ENCODE results near the gene EMD. TPM values are rescaled to one million over a fixed set of nuclear protein-coding genes. Genes with fewer than 3 reads are reported as not detected.

Gene EMD
- total RNA-seq, 1 experiment from 2014 or later = 79.6 TPM

DNA sequence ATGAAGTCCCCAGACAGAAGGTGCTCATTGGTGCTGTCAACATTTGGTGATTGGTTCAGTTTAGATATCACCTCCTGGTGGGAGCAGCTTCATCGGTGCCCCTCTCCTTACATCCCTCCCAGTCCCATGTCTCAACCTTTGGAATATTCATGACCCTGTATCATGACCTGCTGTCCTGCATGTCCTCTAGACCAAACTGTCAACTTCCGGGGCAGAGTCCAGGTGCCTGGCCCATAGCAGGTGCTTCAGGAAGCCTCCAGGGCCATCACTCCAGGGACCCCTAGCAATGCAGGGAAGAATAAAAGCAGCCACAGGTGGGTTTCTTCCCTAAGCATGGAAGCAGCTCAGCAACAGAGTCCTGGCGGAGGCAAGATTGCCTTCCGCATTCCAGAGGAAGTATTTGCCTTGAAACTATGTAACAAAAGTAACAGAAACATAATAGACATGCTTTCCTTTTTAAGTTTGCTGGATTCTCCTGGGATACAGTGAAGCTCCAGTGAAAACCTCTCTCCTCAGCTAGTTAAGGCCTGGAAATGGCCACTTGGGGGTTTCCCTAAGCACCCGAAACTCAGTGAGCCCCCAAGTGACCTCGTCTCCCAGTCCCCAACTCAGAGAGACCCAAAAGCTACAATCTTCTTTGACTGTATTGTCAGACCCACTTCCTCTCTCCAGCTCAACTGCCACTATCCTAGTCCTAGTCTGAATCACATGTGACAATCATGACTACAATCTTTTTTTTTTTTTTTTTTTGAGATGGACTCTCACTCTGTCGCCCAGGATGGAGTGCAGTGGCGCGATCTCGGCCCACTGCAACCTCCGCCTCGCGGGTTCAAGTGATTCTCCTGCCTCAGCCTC, 48.0 kb downstream of the EMD start:
- Histone ChIP-seq H3K4me3 (ENCODE audit: low read depth, low read length, poor library complexity, severe bottlenecking) (no peak overlapping the region), H3K36me3 (ENCODE audit: insufficient read depth, low read length, poor library complexity, severe bottlenecking) (peaks cover 4% of the 10 kb centered on the region), H3K4me1 (ENCODE audit: insufficient read depth, low read length, poor library complexity, severe bottlenecking) (peaks cover 5% of the 10 kb centered on the region), H3K27me3 (replicated peaks; ENCODE audit: insufficient read depth, low read depth, low read length, poor library complexity) (no peaks in the 10 kb centered on the region), H3K27ac (ENCODE audit: low read depth, low read length, poor library complexity, severe bottlenecking) (no peak overlapping the region), H3K9me3 (ENCODE audit: low read depth, low read length, poor library complexity, severe bottlenecking) (no peaks in the 10 kb centered on the region)
- TF ChIP-seq, protein P1, sequence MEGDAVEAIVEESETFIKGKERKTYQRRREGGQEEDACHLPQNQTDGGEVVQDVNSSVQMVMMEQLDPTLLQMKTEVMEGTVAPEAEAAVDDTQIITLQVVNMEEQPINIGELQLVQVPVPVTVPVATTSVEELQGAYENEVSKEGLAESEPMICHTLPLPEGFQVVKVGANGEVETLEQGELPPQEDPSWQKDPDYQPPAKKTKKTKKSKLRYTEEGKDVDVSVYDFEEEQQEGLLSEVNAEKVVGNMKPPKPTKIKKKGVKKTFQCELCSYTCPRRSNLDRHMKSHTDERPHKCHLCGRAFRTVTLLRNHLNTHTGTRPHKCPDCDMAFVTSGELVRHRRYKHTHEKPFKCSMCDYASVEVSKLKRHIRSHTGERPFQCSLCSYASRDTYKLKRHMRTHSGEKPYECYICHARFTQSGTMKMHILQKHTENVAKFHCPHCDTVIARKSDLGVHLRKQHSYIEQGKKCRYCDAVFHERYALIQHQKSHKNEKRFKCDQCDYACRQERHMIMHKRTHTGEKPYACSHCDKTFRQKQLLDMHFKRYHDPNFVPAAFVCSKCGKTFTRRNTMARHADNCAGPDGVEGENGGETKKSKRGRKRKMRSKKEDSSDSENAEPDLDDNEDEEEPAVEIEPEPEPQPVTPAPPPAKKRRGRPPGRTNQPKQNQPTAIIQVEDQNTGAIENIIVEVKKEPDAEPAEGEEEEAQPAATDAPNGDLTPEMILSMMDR (conservative IDR thresholded peaks at IDR 0.05; ENCODE audit: low read depth, low read length) = no peak
- TF ChIP-seq EZH2 (IDR thresholded peaks at IDR 0.05; ENCODE audit: borderline replicate concordance, low read depth, low read length, poor library complexity, severe bottlenecking) = no peak
- POLR2A ChIA-PET (ENCODE audit: low non-redundant PET) = no interaction called here
- intact Hi-C loops (cut with micrococcal nuclease; ENCODE audit: unreplicated experiment) = no loop called here
- CTCF ChIA-PET = no interaction called here
- no TSS peak for BruUV-seq (replicated peaks)
- DNase-seq (ENCODE audit: low spot score) = no peak

GRCh38 chrX:154428176-154429171, 49.4 kb downstream of the EMD start, which contains the start of gene ATP6AP1:
Gene ATP6AP1 (plus strand): TSS chrX:154428677. CDS start chrX:154428693, 16 bp downstream.
- CTCF ChIA-PET = interaction anchor here (0.6 kb wide), 1 partner anchor 300 kb away, joined by 9 read pairs; no protein-coding TSS in a partner anchor
- TF ChIP-seq, protein P1 (conservative IDR thresholded peaks at IDR 0.05; ENCODE audit: low read depth, low read length) = 0 out of 2 replicates have a peak, but pooled peaks have one; percentile 15
- TF ChIP-seq EZH2 (IDR thresholded peaks at IDR 0.05; ENCODE audit: borderline replicate concordance, low read depth, low read length, poor library complexity, severe bottlenecking) = no peak

DNA sequence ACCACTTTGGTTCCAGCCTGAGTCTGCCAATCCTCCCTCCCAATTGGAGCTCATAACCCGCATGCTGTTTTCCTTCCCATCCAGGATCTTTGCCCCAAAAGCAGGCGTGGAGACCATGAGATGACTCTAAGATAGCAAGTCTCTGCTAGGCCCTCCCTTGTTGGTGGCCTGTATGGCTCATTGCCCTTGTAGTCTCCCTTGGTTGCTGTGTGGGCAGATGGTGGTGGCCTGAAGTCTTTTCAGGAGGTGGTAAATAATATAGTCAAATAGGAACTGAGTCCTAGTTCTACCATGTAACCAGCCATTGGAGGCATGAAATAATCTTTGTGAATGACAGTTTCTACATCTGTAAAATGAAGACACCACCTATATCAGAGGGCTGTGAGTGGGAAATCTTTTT, 50.6 kb downstream of the EMD start:
- ChIA-PET POLR2A (ENCODE audit: low non-redundant PET) (no interaction called here), CTCF (no interaction called here)
- Histone ChIP-seq H3K4me1 (ENCODE audit: insufficient read depth, low read length, poor library complexity, severe bottlenecking) (peaks cover 5% of the 10 kb centered on the region), H3K27ac (ENCODE audit: low read depth, low read length, poor library complexity, severe bottlenecking) (no peak overlapping the region), H3K4me3 (ENCODE audit: low read depth, low read length, poor library complexity, severe bottlenecking) (peak overlapping the region; percentile 73), H3K9me3 (ENCODE audit: low read depth, low read length, poor library complexity, severe bottlenecking) (no peaks in the 10 kb centered on the region), H3K27me3 (replicated peaks; ENCODE audit: insufficient read depth, low read depth, low read length, poor library complexity) (no peaks in the 10 kb centered on the region), H3K36me3 (ENCODE audit: insufficient read depth, low read length, poor library complexity, severe bottlenecking) (peaks cover 8% of the 10 kb centered on the region)
- TF ChIP-seq EZH2 (IDR thresholded peaks at IDR 0.05; ENCODE audit: borderline replicate concordance, low read depth, low read length, poor library complexity, severe bottlenecking) = no peak
- TF ChIP-seq, protein P1 (conservative IDR thresholded peaks at IDR 0.05; ENCODE audit: low read depth, low read length) = no peak
- intact Hi-C loops (cut with micrococcal nuclease; ENCODE audit: unreplicated experiment) = no loop called here
- BruUV-seq (replicated peaks) = TSS peak; percentile 74
- DNase-seq (ENCODE audit: low spot score) = no peak

More at GRCh38 chrX:154428176-154429171, 49.4 kb downstream of the EMD start, which contains the start of gene ATP6AP1:
- intact Hi-C loops (cut with micrococcal nuclease; ENCODE audit: unreplicated experiment) = no loop called here
- no TSS peak for BruUV-seq (replicated peaks)
- Histone ChIP-seq H3K36me3 (ENCODE audit: insufficient read depth, low read length, poor library complexity, severe bottlenecking) (peaks cover 4% of the 10 kb centered on the region), H3K27me3 (replicated peaks; ENCODE audit: insufficient read depth, low read depth, low read length, poor library complexity) (no peaks in the 10 kb centered on the region), H3K27ac (ENCODE audit: low read depth, low read length, poor library complexity, severe bottlenecking) (peak within 1 kb of the TSS; percentile 67), H3K4me1 (ENCODE audit: insufficient read depth, low read length, poor library complexity, severe bottlenecking) (peaks cover 5% of the 10 kb centered on the region), H3K4me3 (ENCODE audit: low read depth, low read length, poor library complexity, severe bottlenecking) (peak within 1 kb of the TSS; percentile 73), H3K9me3 (ENCODE audit: low read depth, low read length, poor library complexity, severe bottlenecking) (no peaks in the 10 kb centered on the region)
- peak; percentile 94 for DNase-seq (ENCODE audit: low spot score)
- POLR2A ChIA-PET (ENCODE audit: low non-redundant PET) = no interaction called here
